ENCODE data around the gene MAPT.

GRCh38 chr17:45847101-45847500 is 47.3 kb upstream of the MAPT start:
- TF ChIP-seq CTCF (IDR thresholded peaks at IDR 0.05; ENCODE audit: low read length) (no peak), EZH2phosphoT487 (IDR thresholded peaks at IDR 0.05; ENCODE audit: low read length) (no peak), EZH2 (optimal IDR thresholded peaks at IDR 0.05; ENCODE audit: low read depth, low read length) (no peak)
